Astrocyte (in vitro differentiated cells and primary cell): ENCODE data around the gene NAT14. TPM values are rescaled to one million over a fixed set of nuclear protein-coding genes. Genes with fewer than 3 reads are reported as not detected.

ENCODE experiments used
- DNase-seq: peaks from one replicate; pipeline ENCODE4 v3.0.0-alpha.2; 2010; ENCODE audit warnings: low read depth
- FAIRE-seq: peaks from 2 replicates; lab custom pipeline; 2011; peaks lifted over from hg19 to GRCh38; lab: Jason Lieb, UNC
- H2AFZ ChIP-seq: 2 replicates; pipeline ENCODE4 v1.6.0; 2012; ENCODE audit warnings: low read depth, low read length, inconsistent platforms
- H3K27ac ChIP-seq: 2 replicates; pipeline ENCODE4 v1.5.1; 2011; ENCODE audit warnings: low read depth, low read length, inconsistent platforms
- H3K27me3 ChIP-seq: 2 replicates; pipeline ENCODE4 v1.6.0; 2011; ENCODE audit warnings: low read length, inconsistent platforms; ENCODE audit not compliant: insufficient read depth
- H3K36me3 ChIP-seq: 2 replicates; pipeline ENCODE4 v1.5.1; 2011; ENCODE audit warnings: low read length, inconsistent platforms; ENCODE audit not compliant: insufficient read depth
- H3K4me1 ChIP-seq: 2 replicates; pipeline ENCODE4 v1.5.1; 2011; ENCODE audit warnings: low read length, inconsistent platforms; ENCODE audit not compliant: insufficient read depth
- H3K4me2 ChIP-seq: 2 replicates; pipeline ENCODE4 v1.6.0; 2012; ENCODE audit warnings: low read length, inconsistent platforms
- H3K4me3 ChIP-seq: 2 replicates; pipeline ENCODE4 v1.5.1; 2011; ENCODE audit warnings: low read depth, mild to moderate bottlenecking, low read length, inconsistent platforms; ENCODE audit not compliant: insufficient read depth
- H3K79me2 ChIP-seq: 2 replicates; pipeline ENCODE4 v1.6.0; 2012; ENCODE audit warnings: mild to moderate bottlenecking, low read length, inconsistent platforms; ENCODE audit not compliant: insufficient read depth
- H3K9ac ChIP-seq: 2 replicates; pipeline ENCODE4 v1.6.0; 2012; ENCODE audit warnings: mild to moderate bottlenecking, low read length, inconsistent platforms
- H3K9me3 ChIP-seq: 2 replicates; pipeline ENCODE4 v1.5.1; 2012; ENCODE audit warnings: low read depth, mild to moderate bottlenecking, low read length, inconsistent platforms; ENCODE audit not compliant: insufficient read depth
- H4K20me1 ChIP-seq: 2 replicates; pipeline ENCODE4 v1.6.0; 2012; ENCODE audit warnings: low read length, inconsistent platforms; ENCODE audit not compliant: insufficient read depth
- H3K27ac Mint-ChIP-seq: one replicate; pipeline ENCODE4 v1.8.0; 2021; ENCODE audit warnings: mild to moderate bottlenecking, mixed read lengths; ENCODE audit not compliant: unreplicated experiment
- H3K27me3 Mint-ChIP-seq: one replicate; pipeline ENCODE4 v1.8.0; 2021; ENCODE audit warnings: low read depth, mixed read lengths; ENCODE audit not compliant: unreplicated experiment
- H3K36me3 Mint-ChIP-seq: one replicate; pipeline ENCODE4 v1.8.0; 2021; ENCODE audit warnings: low read depth, mixed read lengths; ENCODE audit not compliant: unreplicated experiment
- H3K4me1 Mint-ChIP-seq: one replicate; pipeline ENCODE4 v1.8.0; 2021; ENCODE audit warnings: low read depth, mixed read lengths; ENCODE audit not compliant: unreplicated experiment
- H3K4me3 Mint-ChIP-seq: one replicate; pipeline ENCODE4 v1.8.0; 2021; ENCODE audit warnings: mild to moderate bottlenecking, moderate library complexity, mixed read lengths; ENCODE audit not compliant: unreplicated experiment
- H3K9me3 Mint-ChIP-seq: one replicate; pipeline ENCODE4 v1.8.0; 2021; ENCODE audit warnings: mild to moderate bottlenecking, mixed read lengths; ENCODE audit not compliant: unreplicated experiment
- EZH2 ChIP-seq: IDR thresholded peaks from 2 replicates; pipeline ENCODE4 v1.6.1; 2012; ENCODE audit warnings: mild to moderate bottlenecking, low read length, inconsistent platforms; ENCODE audit not compliant: insufficient read depth
- total RNA-seq: library from RNA; stranded (reverse); gene quantifications from 2 replicates; pipeline ENCODE4 v1.2.1, GENCODE V29; 2021
- TF ChIP-seq, protein P1 (sequence below): IDR thresholded peaks from 2 replicates; pipeline ENCODE4 v1.5.1; 2011; ENCODE audit warnings: low read depth, mild to moderate bottlenecking, inconsistent platforms, low read length, moderate library complexity; ENCODE audit not compliant: insufficient read depth

NAT14 gene
- total RNA-seq, 1 donor from 2014 or later, result 71.2 TPM

DNA sequence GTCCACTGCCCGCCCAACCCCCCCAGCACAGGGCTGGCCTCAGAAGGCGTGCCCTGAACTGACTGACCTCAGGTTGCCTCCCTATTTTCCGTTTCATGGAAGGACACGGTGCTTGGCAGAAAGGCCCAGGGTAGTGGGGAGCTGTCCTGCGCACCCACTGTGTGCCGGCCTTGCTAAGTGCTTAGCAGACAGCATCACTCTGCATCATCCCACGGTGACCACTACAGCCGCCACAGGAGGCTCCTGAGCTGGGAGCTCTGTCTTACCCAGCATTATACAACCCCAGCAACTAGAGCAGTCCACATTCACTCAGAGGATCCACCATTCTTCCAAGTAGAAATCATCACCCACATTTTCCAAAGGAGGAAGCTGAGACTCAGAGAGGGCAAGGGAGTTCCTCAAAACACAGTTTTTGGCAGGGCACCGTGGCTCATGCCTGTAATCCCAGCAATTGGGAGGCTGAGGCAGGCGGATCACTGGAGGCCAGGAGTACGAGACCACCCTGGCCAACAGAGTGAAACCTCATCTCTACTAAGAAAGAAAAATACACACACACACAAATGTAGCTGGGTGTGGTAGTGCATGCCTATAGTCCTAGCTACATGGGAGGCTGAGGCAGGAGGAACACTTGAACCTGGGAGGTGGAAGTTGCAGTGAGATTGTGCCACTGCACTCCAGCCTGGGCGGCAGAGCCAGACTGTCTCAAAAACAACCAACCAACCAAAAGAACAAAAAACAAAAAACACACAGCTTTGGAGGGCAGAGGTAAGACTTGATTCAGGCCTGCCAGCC is 50.4 kb downstream of the NAT14 start:
- H2AFZ ChIP-seq, result no peak overlapping the region

DNA sequence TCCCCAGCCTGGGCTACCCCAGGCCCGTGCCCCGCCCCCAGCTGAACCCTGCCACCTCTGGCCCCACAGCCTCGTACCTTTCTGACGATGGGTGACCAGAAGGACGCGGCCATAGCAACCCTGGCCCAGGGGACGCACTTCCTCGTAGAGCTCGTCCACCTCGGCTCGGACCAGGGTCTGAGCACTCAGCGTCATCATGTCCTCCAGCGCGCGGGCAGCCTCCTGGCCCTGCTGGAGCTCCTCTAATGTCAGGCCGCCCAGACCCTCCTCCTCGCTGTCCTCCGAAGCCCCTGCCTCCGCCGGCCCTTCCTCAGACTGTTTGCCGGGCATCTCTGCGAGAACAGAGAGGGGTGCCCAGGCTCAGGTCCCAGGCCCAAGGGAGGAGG is 51.0 kb downstream of the NAT14 start:
- H3K4me2 ChIP-seq, result no peak overlapping the region
- TF ChIP-seq, protein P1, sequence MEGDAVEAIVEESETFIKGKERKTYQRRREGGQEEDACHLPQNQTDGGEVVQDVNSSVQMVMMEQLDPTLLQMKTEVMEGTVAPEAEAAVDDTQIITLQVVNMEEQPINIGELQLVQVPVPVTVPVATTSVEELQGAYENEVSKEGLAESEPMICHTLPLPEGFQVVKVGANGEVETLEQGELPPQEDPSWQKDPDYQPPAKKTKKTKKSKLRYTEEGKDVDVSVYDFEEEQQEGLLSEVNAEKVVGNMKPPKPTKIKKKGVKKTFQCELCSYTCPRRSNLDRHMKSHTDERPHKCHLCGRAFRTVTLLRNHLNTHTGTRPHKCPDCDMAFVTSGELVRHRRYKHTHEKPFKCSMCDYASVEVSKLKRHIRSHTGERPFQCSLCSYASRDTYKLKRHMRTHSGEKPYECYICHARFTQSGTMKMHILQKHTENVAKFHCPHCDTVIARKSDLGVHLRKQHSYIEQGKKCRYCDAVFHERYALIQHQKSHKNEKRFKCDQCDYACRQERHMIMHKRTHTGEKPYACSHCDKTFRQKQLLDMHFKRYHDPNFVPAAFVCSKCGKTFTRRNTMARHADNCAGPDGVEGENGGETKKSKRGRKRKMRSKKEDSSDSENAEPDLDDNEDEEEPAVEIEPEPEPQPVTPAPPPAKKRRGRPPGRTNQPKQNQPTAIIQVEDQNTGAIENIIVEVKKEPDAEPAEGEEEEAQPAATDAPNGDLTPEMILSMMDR, result no peak
- TF ChIP-seq EZH2, result no peak
- Mint-ChIP-seq H3K9me3 (no peaks in the 10 kb centered on the region), H3K27ac (no peak overlapping the region), H3K36me3 (no peaks in the 10 kb centered on the region), H3K27me3 (peaks cover 5% of the 10 kb centered on the region), H3K4me3 (no peak overlapping the region), H3K4me1 (peaks cover 2% of the 10 kb centered on the region)
- H3K9ac ChIP-seq, result no peak overlapping the region
- H3K27me3 ChIP-seq, result no peaks in the 10 kb centered on the region
- DNase-seq, result no peak
- H3K79me2 ChIP-seq, result no peaks in the 10 kb centered on the region
- no peaks in the 10 kb centered on the region for H3K9me3 ChIP-seq
- no peaks in the 10 kb centered on the region for H3K36me3 ChIP-seq
- no peak overlapping the region for H3K4me3 ChIP-seq
- no peak for FAIRE-seq
- no peak overlapping the region for H2AFZ ChIP-seq
- no peaks in the 10 kb centered on the region for H3K4me1 ChIP-seq
- no peaks in the 10 kb centered on the region for H4K20me1 ChIP-seq
- H3K27ac ChIP-seq, result no peak overlapping the region

More for the DNA sequence above, 50.4 kb downstream of the NAT14 start:
- H3K27me3 ChIP-seq, result no peaks in the 10 kb centered on the region
- Mint-ChIP-seq H3K4me1 (peaks cover 2% of the 10 kb centered on the region), H3K9me3 (no peaks in the 10 kb centered on the region), H3K36me3 (no peaks in the 10 kb centered on the region), H3K27me3 (peaks cover 5% of the 10 kb centered on the region), H3K4me3 (peak overlapping the region; percentile 45), H3K27ac (no peak overlapping the region)
- H3K36me3 ChIP-seq, result no peaks in the 10 kb centered on the region
- no peaks in the 10 kb centered on the region for H3K4me1 ChIP-seq
- no peak overlapping the region for H3K4me2 ChIP-seq
- no peak for FAIRE-seq
- H3K27ac ChIP-seq, result no peak overlapping the region
- no peaks in the 10 kb centered on the region for H3K9me3 ChIP-seq
- TF ChIP-seq, protein P1, result no peak
- TF ChIP-seq EZH2, result no peak
- DNase-seq, result no peak
- H3K9ac ChIP-seq, result no peak overlapping the region
- H4K20me1 ChIP-seq, result no peaks in the 10 kb centered on the region
- no peaks in the 10 kb centered on the region for H3K79me2 ChIP-seq
- no peak overlapping the region for H3K4me3 ChIP-seq

DNA sequence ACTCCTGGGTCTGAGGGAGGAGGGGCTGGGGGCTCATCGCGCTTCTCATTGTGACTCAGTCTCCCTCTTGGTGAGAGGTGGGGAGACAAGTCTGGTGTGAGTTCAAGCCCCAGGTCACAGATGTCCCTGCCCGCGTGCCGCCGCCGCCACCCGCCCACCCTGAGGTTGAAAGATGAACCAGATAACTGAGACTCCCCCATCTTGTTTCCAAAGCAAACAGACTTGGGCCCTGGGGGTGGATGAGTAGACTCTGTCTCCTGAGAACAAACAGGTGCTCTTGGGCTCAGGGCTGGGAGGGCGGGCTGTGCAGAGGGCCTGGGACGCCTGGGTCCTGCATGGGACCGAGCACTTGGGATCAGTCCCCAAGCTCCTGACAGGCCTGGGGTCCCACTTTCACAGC is 51.4 kb downstream of the NAT14 start:
- no peak overlapping the region for H3K4me3 Mint-ChIP-seq
- no peak overlapping the region for H3K9ac ChIP-seq
- no peak overlapping the region for H3K27ac ChIP-seq
- H3K27me3 ChIP-seq, result no peaks in the 10 kb centered on the region
- H3K4me2 ChIP-seq, result no peak overlapping the region
- H3K9me3 Mint-ChIP-seq, result no peaks in the 10 kb centered on the region
- no peaks in the 10 kb centered on the region for H3K36me3 Mint-ChIP-seq
- no peak overlapping the region for H3K4me3 ChIP-seq
- H3K79me2 ChIP-seq, result no peaks in the 10 kb centered on the region
- no peak overlapping the region for H3K27ac Mint-ChIP-seq
- H4K20me1 ChIP-seq, result no peaks in the 10 kb centered on the region
- H3K27me3 Mint-ChIP-seq, result peaks cover 5% of the 10 kb centered on the region
- peaks cover 2% of the 10 kb centered on the region for H3K4me1 Mint-ChIP-seq
- FAIRE-seq (no peak), DNase-seq (no peak)
- TF ChIP-seq EZH2, result no peak
- TF ChIP-seq, protein P1, result no peak
- H3K9me3 ChIP-seq, result no peaks in the 10 kb centered on the region
- H3K4me1 ChIP-seq, result no peaks in the 10 kb centered on the region
- no peak overlapping the region for H2AFZ ChIP-seq
- no peaks in the 10 kb centered on the region for H3K36me3 ChIP-seq
